Activated CD8-positive, alpha-beta memory T cell treated with anti-CD3 and anti-CD28 coated beads for 1 hour (primary cell): ENCODE results near the gene HINFP.
"Not testable (repeated sequence)": the region's sequence is repeated elsewhere in the genome, so short reads cannot be mapped to it uniquely, and the experiment has no call there.

Experiments used
- DNase-seq, 2 donors: peaks; one replicate each; pipeline ENCODE4 v3.0.0-alpha.2; 2020; ENCODE audit warnings: low read depth in 1 of 2; ENCODE audit errors: extremely low read depth in 1 of 2

Gene HINFP

GRCh38 chr11:119181677-119182412, 60.5 kb downstream of the HINFP start:
- no peak for DNase-seq

GRCh38 chr11:119184399-119184798, 63.0 kb downstream of the HINFP start:
- not testable (repeated sequence) for DNase-seq
